Muscle layer of colon (tissue), 2 donors: ENCODE measurements around the gene UNC119.

Experiments
- H3K27ac ChIP-seq: one replicate; pipeline ENCODE4 v1.7.0; 2013; ENCODE audit warnings: low read depth, mild to moderate bottlenecking, low read length, moderate library complexity
- H3K27me3 ChIP-seq, 2 donors: one replicate each; pipeline ENCODE4 v1.7.0; 2013; ENCODE audit warnings: low read length in 2 of 2, mild to moderate bottlenecking in 2 of 2; ENCODE audit not compliant: insufficient read depth in 2 of 2, control insufficient read depth in 1 of 2
- H3K36me3 ChIP-seq: one replicate; pipeline ENCODE4 v1.7.0; 2013; ENCODE audit warnings: mild to moderate bottlenecking, low read length; ENCODE audit not compliant: insufficient read depth
- H3K4me1 ChIP-seq: one replicate; pipeline ENCODE4 v1.7.0; 2013; ENCODE audit warnings: mild to moderate bottlenecking, low read length; ENCODE audit not compliant: insufficient read depth
- H3K4me3 ChIP-seq, 2 donors: one replicate each; pipeline ENCODE4 v1.7.0; 2013; ENCODE audit warnings: low read length in 2 of 2, low read depth in 1 of 2, mild to moderate bottlenecking in 1 of 2, moderate library complexity in 1 of 2
- H3K9ac ChIP-seq: one replicate; pipeline ENCODE4 v1.7.0; 2013; ENCODE audit warnings: low read length
- H3K9me3 ChIP-seq: one replicate; pipeline ENCODE4 v1.7.0; 2013; ENCODE audit warnings: mild to moderate bottlenecking, low read length
- donor health status: abdominal sarcoma.
- donor health status: Adenocarcinoma of cecum.

The UNC119 gene

DNA sequence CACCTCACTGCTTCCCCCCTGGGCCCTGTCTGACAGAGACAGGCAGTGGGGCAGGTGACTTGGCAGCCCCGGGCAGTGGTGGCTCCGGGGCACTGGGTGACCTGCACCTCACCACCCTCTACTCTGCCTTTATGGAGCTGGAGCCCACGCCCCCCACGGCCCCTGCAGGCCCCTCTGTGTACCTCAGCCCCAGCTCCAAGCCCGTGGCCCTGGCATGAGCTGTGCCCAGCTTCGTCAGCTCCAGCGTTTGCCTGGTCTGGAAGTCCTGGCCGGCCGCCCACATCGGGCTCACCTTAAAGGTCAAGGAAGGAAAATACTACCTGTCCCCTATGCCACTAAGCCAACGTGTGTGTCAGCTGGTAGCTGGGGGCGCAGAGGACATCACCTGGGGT lies 15.2 kb downstream of the UNC119 start:
- H3K27me3 ChIP-seq, result no peaks in the 10 kb centered on the region
- H3K9me3 ChIP-seq, result no peaks in the 10 kb centered on the region
- no peak overlapping the region for H3K4me3 ChIP-seq
- no peak overlapping the region for H3K27ac ChIP-seq
- H3K4me1 ChIP-seq, result no peaks in the 10 kb centered on the region
- no peak overlapping the region for H3K9ac ChIP-seq
- no peaks in the 10 kb centered on the region for H3K36me3 ChIP-seq

DNA sequence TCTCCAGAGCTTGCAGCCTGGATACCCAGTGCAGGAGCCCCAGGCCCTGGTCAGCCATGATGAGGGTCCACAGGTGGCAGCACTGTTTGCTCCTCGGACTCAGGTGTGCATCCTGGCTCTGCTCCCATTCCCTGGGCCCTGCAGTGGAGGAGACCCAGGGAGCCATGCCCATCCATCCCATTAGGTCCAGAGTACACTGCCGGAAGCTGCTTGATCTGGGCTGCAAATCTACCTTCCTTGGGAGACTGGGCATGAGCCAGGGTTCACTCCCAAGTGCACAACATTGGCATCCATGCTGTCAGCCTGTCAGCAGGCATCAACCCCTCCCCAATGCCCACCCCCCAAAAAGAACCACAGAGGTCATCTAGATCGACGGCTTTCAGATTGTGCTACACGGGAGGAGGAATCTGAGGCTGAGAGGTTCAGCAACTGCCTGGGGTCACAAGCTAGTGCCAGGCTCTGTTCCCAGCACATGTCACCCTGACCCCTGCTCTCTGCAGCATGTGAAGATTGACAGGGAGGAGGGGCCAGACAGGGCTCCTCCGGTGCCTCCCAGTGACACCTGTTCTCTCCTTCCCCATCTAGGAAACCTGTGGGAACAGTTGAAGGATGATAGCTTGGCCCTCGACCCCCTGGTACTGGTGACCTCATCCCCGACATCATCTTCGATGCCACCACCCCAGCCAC lies 15.7 kb downstream of the UNC119 start:
- no peaks in the 10 kb centered on the region for H3K36me3 ChIP-seq
- no peak overlapping the region for H3K4me3 ChIP-seq
- H3K27ac ChIP-seq, result no peak overlapping the region
- H3K27me3 ChIP-seq, result peaks cover 0 to under 1% of the 10 kb centered on the region in 2 donors
- H3K9ac ChIP-seq, result no peak overlapping the region
- no peaks in the 10 kb centered on the region for H3K4me1 ChIP-seq
- H3K9me3 ChIP-seq, result no peaks in the 10 kb centered on the region

DNA sequence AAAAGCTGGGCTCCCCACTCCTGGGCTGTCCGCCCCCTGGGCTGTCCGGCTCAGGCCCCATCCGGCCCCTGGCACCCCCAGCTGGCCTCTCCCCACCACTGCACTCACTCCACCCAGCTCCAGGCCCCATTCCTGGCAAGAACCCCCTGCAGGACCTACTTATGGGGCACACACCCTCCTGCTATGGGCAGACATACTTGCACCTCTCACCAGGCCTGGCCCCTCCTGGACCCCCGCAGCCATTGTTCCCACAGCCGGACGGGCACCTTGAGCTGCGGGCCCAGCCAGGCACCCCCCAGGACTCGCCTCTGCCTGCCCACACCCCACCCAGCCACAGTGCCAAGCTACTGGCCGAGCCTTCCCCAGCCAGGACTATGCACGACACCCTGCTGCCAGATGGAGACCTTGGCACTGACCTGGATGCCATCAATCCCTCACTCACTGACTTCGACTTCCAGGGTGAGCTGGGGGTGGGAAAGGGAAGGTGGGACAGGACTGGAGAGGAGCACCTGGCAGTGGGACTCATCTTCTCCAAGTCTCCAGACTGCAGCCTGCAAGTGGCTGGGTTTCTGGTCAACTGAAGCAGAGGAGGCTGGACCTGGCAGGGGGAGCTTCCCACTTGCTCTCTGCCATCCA lies 17.6 kb downstream of the UNC119 start:
- Histone ChIP-seq H3K4me1 (no peaks in the 10 kb centered on the region), H3K36me3 (no peaks in the 10 kb centered on the region), H3K9ac (no peak overlapping the region), H3K9me3 (no peaks in the 10 kb centered on the region), H3K27me3 (peaks cover 0 to 4% of the 10 kb centered on the region in 2 donors), H3K4me3 (no peak overlapping the region), H3K27ac (no peak overlapping the region)

DNA sequence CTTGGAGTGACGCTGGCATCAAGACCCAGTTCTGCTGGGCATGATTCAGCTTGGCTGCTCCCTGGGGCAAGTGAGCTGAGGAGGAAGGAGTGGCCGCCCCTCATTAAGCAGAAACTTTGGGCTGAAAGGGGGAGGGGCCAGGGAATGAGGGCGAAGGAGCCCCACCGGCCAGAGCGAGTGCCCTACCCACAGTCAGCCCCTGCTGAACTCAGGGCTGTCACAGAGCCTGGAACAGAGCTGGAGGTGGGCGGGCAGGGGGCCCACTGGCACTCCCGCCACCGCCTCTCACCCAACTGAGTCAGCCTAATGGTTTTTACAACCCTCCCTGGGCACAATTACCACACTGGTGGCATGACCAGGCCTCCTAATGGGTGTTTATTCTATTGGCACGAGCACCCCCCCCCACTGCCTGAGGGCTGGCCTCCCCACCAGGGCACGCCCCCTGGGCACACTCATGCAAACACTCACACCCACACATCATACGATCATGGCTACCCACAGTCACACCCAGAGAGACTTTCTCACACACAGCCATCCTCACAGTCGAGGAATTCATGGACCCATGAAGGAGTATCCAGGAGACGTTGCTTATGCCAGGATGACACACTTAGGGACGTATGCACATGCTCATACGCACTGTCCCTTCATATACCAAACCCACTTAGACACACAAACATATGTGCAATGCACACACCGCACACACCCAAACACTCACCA lies 19.2 kb downstream of the UNC119 start:
- Histone ChIP-seq H3K4me3 (no peak overlapping the region), H3K27ac (no peak overlapping the region), H3K9me3 (no peaks in the 10 kb centered on the region), H3K9ac (no peak overlapping the region), H3K27me3 (peaks cover 0 to 4% of the 10 kb centered on the region in 2 donors), H3K36me3 (no peaks in the 10 kb centered on the region), H3K4me1 (no peaks in the 10 kb centered on the region)

DNA sequence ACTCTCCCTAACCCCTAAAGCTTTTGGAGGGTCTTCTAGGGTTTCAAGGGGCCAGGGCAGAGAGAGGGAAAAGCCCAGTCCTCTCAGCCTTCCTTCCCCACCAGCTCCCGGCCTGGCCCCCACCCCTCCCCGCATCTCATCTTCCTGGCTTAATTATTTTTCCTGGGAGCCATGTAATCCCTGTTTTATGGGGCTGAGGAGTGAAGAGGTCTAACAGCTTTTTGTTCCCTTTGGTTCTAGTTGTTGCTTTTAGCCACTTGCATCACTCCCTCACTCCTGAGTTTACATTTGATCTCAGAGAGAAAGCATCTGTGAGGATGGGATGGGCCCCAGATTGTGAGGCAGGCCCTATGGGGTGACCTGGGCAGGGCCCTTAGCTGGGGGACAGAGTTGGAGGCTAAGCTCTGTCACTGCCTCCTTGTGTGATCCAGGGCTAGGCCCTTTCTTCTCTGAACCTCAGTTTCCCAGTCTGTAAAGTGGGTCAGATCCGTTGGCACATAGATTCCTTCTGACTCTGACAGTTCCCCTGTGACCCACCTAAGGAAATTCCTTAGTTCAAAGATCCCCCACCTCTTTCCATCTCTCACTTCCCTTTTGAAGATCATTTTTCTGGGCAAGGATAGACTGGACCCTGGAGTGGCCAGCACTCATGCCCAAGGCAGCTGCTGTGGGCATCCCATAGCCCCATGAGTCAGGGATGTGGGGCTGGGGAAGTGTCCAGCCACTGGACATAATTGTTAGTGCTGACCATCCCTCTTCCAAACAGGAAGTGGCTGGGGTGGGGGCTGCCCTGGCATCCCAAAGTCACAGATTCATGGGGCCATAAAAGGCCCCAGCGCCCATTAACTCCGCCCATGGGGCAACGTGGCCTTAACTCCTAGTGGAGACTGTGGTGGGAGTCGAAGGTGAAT lies 20.1 kb downstream of the UNC119 start:
- Histone ChIP-seq H3K9ac (no peak overlapping the region), H3K27me3 (peaks cover 0 to 4% of the 10 kb centered on the region in 2 donors), H3K36me3 (no peaks in the 10 kb centered on the region), H3K9me3 (no peaks in the 10 kb centered on the region), H3K27ac (no peak overlapping the region), H3K4me3 (no peak overlapping the region), H3K4me1 (no peaks in the 10 kb centered on the region)

DNA sequence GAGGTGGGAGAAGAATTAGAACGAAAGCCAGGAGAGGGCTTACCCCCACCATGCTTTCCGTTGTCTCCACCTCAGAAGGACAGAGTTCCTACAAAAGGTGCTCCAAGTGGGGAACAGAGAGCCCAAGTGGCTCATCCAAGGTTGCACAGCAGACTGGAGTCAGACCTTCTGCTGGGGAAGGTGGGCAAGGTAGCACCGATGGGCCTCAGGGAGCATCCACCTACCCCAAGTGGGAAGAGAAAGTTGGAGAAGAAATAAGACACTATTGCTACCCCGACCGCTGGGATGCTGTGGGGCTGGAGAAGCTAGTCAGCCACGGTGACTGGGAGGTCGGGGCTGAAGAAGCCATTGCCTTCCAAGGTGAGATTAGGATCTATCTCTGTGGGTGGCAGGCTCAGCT lies 21.5 kb downstream of the UNC119 start:
- no peaks in the 10 kb centered on the region for H3K4me1 ChIP-seq

DNA sequence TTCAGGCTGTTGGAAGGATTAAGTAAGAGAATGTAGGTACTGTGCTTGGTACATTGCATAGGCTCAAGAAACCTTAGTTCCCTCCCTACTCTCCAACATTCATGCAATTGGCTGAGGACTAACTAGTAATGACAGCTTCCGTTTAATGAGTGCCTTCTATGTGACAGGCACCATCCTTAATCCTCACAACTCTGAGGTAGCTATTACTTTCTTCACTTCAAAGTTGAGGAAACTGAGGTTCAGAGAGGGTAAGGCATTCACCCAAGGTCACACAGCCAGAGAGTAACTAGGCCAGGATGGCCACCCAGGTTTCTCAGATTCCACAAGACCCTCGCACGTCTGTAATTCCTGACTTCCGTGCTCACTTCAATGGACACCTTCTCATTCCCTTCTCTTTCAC lies 22.2 kb downstream of the UNC119 start:
- Histone ChIP-seq H3K36me3 (no peaks in the 10 kb centered on the region), H3K9me3 (no peaks in the 10 kb centered on the region), H3K27me3 (peaks cover 0 to 4% of the 10 kb centered on the region in 2 donors), H3K4me3 (no peak overlapping the region), H3K9ac (no peak overlapping the region), H3K4me1 (no peaks in the 10 kb centered on the region), H3K27ac (no peak overlapping the region)

More for the DNA sequence above, 21.5 kb downstream of the UNC119 start:
- H3K4me3 ChIP-seq, result no peak overlapping the region
- H3K27ac ChIP-seq, result no peak overlapping the region
- no peak overlapping the region for H3K9ac ChIP-seq
- peaks cover 0 to 4% of the 10 kb centered on the region in 2 donors for H3K27me3 ChIP-seq
- no peaks in the 10 kb centered on the region for H3K9me3 ChIP-seq
- H3K36me3 ChIP-seq, result no peaks in the 10 kb centered on the region

DNA sequence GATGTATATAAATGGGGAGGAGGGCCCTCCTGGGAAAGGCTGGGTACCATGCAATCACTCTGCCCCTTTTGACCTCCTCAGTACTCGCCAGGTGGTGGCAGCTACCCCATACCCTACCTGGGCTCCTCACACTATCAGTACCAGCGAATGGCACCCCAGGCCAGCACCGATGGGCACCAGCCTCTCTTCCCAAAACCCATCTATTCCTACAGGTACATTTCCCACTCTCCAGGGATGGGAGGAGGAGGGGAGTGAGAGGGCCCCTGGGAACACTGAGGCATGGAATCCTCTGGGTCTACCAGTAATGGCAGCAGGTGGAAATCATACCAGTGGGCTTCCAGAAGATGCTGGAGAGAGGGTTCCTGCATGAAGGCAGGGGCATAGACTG lies 23.4 kb downstream of the UNC119 start:
- Histone ChIP-seq H3K9ac (no peak overlapping the region), H3K4me3 (no peak overlapping the region), H3K4me1 (no peaks in the 10 kb centered on the region), H3K36me3 (no peaks in the 10 kb centered on the region), H3K27me3 (peaks cover 0 to 4% of the 10 kb centered on the region in 2 donors), H3K27ac (no peak overlapping the region), H3K9me3 (no peaks in the 10 kb centered on the region)

DNA sequence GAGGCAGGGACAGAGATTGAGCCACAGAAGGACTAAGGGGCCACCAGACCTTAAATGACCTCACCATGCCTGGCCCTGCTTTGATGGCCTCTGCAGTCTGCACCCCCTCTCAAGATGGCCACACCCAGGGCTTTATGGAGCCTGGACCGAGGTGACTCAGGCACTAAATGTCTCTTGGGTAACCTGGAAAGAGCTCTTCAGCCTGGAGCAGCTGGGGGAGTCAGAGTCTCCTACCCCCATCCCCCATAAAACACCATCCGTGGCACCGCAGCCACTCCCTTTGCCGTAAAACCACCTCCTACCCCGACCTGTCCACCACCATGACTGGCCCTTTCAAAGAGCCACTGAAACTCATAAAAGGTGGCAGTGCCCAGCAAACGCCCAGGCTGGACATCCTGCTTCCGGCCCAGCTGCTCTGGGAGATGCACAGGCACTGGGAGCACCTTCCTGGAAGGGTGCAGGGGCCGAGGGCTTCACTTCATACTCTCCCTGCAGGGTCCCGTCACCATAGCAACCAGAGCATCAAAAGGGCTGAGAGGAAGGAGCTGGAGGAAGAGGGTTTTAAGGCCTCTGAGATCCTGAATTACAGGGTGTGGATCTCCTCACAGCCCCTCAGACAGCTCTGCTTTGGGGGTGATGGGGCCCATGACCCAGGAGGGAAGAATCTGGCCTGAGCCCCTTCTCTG lies 24.0 kb downstream of the UNC119 start:
- Histone ChIP-seq H3K4me1 (no peaks in the 10 kb centered on the region), H3K27ac (no peak overlapping the region), H3K27me3 (peaks cover 0 to 4% of the 10 kb centered on the region in 2 donors), H3K36me3 (no peaks in the 10 kb centered on the region), H3K4me3 (no peak overlapping the region), H3K9ac (no peak overlapping the region), H3K9me3 (no peaks in the 10 kb centered on the region)

DNA sequence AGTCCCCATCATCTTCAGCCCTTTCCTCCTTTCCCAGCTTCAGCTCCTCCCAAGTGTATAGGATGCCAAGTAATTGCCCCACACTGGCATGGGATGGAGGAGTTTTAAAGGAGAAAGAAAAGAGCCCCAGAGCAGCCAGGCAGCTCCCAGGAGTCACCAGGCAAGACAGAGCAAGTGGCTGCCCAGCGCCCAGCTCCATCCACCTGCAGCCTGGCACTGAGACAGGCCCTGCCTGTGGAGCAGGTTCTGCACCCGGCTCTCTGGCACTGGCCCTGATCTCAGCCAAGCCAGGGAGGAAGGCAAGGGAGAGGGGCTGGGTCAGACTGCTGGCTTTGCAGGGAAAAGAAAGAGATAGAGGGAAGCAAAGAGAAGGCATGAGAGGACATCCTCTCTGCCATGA lies 24.6 kb downstream of the UNC119 start:
- H3K4me1 ChIP-seq, result no peaks in the 10 kb centered on the region
- H3K9me3 ChIP-seq, result no peaks in the 10 kb centered on the region
- H3K9ac ChIP-seq, result no peak overlapping the region
- H3K27me3 ChIP-seq, result peaks cover 0 to 4% of the 10 kb centered on the region in 2 donors
- no peaks in the 10 kb centered on the region for H3K36me3 ChIP-seq
- H3K4me3 ChIP-seq, result no peak overlapping the region
- H3K27ac ChIP-seq, result no peak overlapping the region
